PC-9 (cell line): ENCODE data around the gene CALY. TPM values are rescaled to one million over a fixed set of nuclear protein-coding genes. Genes with fewer than 3 reads are reported as not detected.
"Not testable (repeated sequence)": the region's sequence is repeated elsewhere in the genome, so short reads cannot be mapped to it uniquely, and the experiment has no call there.

Experiments used
- BruUV-seq: library from RNA; stranded (reverse); fragments of 400-500 nt; replicated peaks from 2 replicates; lab custom pipeline; 2021; lab: Mats Ljungman, UMichigan
- CTCF ChIA-PET: fragments of 300-600 bp; sonication (Branson Sonifier 250); formaldehyde crosslinking; loops from one replicate; lab custom pipeline; 2022; ENCODE audit warnings: antibody characterized with exemption; lab: Charles Lee
- POLR2A ChIA-PET: fragments of 300-600 bp; sonication (Branson Sonifier 250); formaldehyde crosslinking; loops from one replicate; lab custom pipeline; 2022; ENCODE audit warnings: antibody characterized with exemption; ENCODE audit not compliant: unreplicated experiment; lab: Charles Lee
- DNase-seq, 2 experiments: peaks; one replicate each; pipeline versions ENCODE4 v3.0.0 to v3.0.0-alpha.2; 2015 to 2022; ENCODE audit warnings: mixed read lengths in 1 of 2
- H2AFZ ChIP-seq: fragments of 200-600 bp; sonication (generic); 2 replicates; pipeline ENCODE4 v1.8.1; 2017; ENCODE audit warnings: antibody characterized with exemption
- H3F3A ChIP-seq: fragments of 200-600 bp; sonication (generic); 2 replicates; pipeline ENCODE4 v1.8.1; 2017; ENCODE audit warnings: antibody characterized with exemption, mild to moderate bottlenecking, low read depth; ENCODE audit not compliant: insufficient read depth
- H3K27ac ChIP-seq: fragments of 200-600 bp; sonication (generic); 2 replicates; pipeline ENCODE4 v1.6.1; 2016; ENCODE audit warnings: mixed run types
- H3K27me3 ChIP-seq: fragments of 200-600 bp; sonication (generic); 2 replicates; pipeline ENCODE4 v1.6.1; 2016; ENCODE audit warnings: low read depth, mixed run types; ENCODE audit not compliant: insufficient read depth
- H3K36me3 ChIP-seq: fragments of 200-600 bp; sonication (generic); 2 replicates; pipeline ENCODE4 v1.6.1; 2016; ENCODE audit warnings: low read depth, mixed run types
- H3K4me1 ChIP-seq: fragments of 200-600 bp; sonication (generic); replicated peaks from 2 replicates; pipeline ENCODE4 v1.6.1; 2016; ENCODE audit warnings: mixed run types; ENCODE audit not compliant: insufficient read depth
- H3K4me2 ChIP-seq: fragments of 200-600 bp; sonication (generic); 2 replicates; pipeline ENCODE4 v1.6.1; 2017; ENCODE audit warnings: mixed run types
- H3K4me3 ChIP-seq: fragments of 200-600 bp; sonication (generic); 2 replicates; pipeline ENCODE4 v1.6.1; 2016; ENCODE audit warnings: mixed run types
- H3K79me2 ChIP-seq: fragments of 200-600 bp; sonication (generic); 2 replicates; pipeline ENCODE4 v1.6.1; 2017; ENCODE audit warnings: low read depth, mixed run types
- H3K9me2 ChIP-seq: fragments of 200-600 bp; sonication (generic); 2 replicates; pipeline ENCODE4 v1.8.1; 2017; ENCODE audit warnings: mild to moderate bottlenecking; ENCODE audit not compliant: insufficient read depth
- H3K9me3 ChIP-seq: fragments of 200-600 bp; sonication (generic); 2 replicates; pipeline ENCODE4 v1.8.1; 2016; ENCODE audit warnings: low read depth; ENCODE audit not compliant: insufficient read depth
- H4K20me1 ChIP-seq: fragments of 200-600 bp; sonication (generic); 2 replicates; pipeline ENCODE4 v1.8.1; 2017; ENCODE audit not compliant: insufficient read depth
- CTCF ChIP-seq: fragments of 200-600 bp; sonication (generic); conservative IDR thresholded peaks from 2 replicates; pipeline ENCODE4 v1.6.1; 2017; ENCODE audit warnings: mixed run types, antibody characterized with exemption, mild to moderate bottlenecking, moderate library complexity
- EZH2 ChIP-seq: fragments of 200-600 bp; sonication (generic); IDR thresholded peaks from 2 replicates; pipeline ENCODE4 v1.8.0; 2017; ENCODE audit warnings: antibody characterized with exemption, low read depth
- intact Hi-C: fragments of 100-400 bp; cut with micrococcal nuclease; formaldehyde crosslinking; loops from one replicate; pipeline ENCODE4 v1.10.0; 2022; ENCODE audit not compliant: unreplicated experiment
- total RNA-seq: library from RNA; stranded (reverse); gene quantifications from 2 replicates; pipeline ENCODE4 v1.2.3, GENCODE V29; 2021

CALY gene
- total RNA-seq, 1 experiment from 2014 or later = not detected

- ChIA-PET CTCF (no interaction called here), POLR2A (interaction anchor here (0.6 kb wide), 1 partner anchor 48 kb away, joined by 12 read pairs; the partner anchor contains the start of gene ECHS1)
- Histone ChIP-seq H3K27ac (no peak overlapping the region), H3K4me3 (no peak overlapping the region), H3K9me2 (no peaks in the 10 kb centered on the region), H4K20me1 (no peaks in the 10 kb centered on the region), H3K4me1 (no peaks in the 10 kb centered on the region), H3K36me3 (no peaks in the 10 kb centered on the region), H2AFZ (no peak overlapping the region), H3K4me2 (no peak overlapping the region), H3K79me2 (no peaks in the 10 kb centered on the region), H3F3A (no peaks in the 10 kb centered on the region), H3K9me3 (no peaks in the 10 kb centered on the region), H3K27me3 (no peaks in the 10 kb centered on the region)
- BruUV-seq = no TSS peak
- intact Hi-C loops = loop anchor here (10.0 kb wide), 3 partner anchors 70 to 420 kb away; partner anchors contain the start of genes CYP2E1 and MTG1
- DNase-seq = no peak
- no peak for TF ChIP-seq CTCF
- TF ChIP-seq EZH2 = no peak
These were observed 11.8 kb downstream of the CALY start for GRCh38 chr10:133324857-133325260.

GRCh38 chr10:133324198-133324792, 12.4 kb downstream of the CALY start:
- BruUV-seq = no TSS peak
- intact Hi-C loops = loop anchor here (10.0 kb wide), 3 partner anchors 71 to 419 kb away; partner anchors contain the start of genes CYP2E1 and MTG1
- CTCF ChIA-PET = interaction anchor here (1.1 kb wide), 1 partner anchor 67 kb away, joined by 4 read pairs; no protein-coding TSS in a partner anchor

GRCh38 chr10:133322064-133322709, 14.5 kb downstream of the CALY start:
- intact Hi-C loops = loop anchor here (10.0 kb wide), 3 partner anchors 73 to 417 kb away; partner anchors contain the start of genes CYP2E1 and MTG1
- H3K27ac ChIP-seq, POLR2A ChIA-PET, H3K9me3 ChIP-seq, H3K36me3 ChIP-seq, H3K4me2 ChIP-seq, H3K4me1 ChIP-seq, CTCF ChIA-PET, H3K4me3 ChIP-seq, H2AFZ ChIP-seq, H3F3A ChIP-seq, BruUV-seq, H4K20me1 ChIP-seq, H3K9me2 ChIP-seq, H3K27me3 ChIP-seq, H3K79me2 ChIP-seq, DNase-seq: not testable (repeated sequence)

More at GRCh38 chr10:133324198-133324792, 12.4 kb downstream of the CALY start:
- Histone ChIP-seq H3K9me2 (no peaks in the 10 kb centered on the region), H3K4me1 (no peaks in the 10 kb centered on the region), H3F3A (no peaks in the 10 kb centered on the region), H3K4me3 (peak overlapping the region; percentile 52; the same call in 1 of the 2 replicates), H3K9me3 (no peaks in the 10 kb centered on the region), H4K20me1 (no peaks in the 10 kb centered on the region), H3K27me3 (no peaks in the 10 kb centered on the region), H3K79me2 (no peaks in the 10 kb centered on the region), H3K4me2 (peak overlapping the region; percentile 61), H3K27ac (no peak overlapping the region), H2AFZ (peak overlapping the region; percentile 64; the same call in 1 of the 2 replicates), H3K36me3 (no peaks in the 10 kb centered on the region)
- peak; percentile 53 to 70 for DNase-seq
- TF ChIP-seq CTCF (no peak), EZH2 (no peak)
- POLR2A ChIA-PET = interaction anchor here (0.6 kb wide), 2 partner anchors 49 to 422 kb away, joined by 3 to 12 read pairs; partner anchors contain the start of gene ECHS1

GRCh38 chr10:133320852-133321422, 15.8 kb downstream of the CALY start:
- H3K79me2 ChIP-seq, H3F3A ChIP-seq, DNase-seq, H3K27ac ChIP-seq, H3K4me1 ChIP-seq, H2AFZ ChIP-seq, H3K9me3 ChIP-seq, H3K4me3 ChIP-seq, H3K4me2 ChIP-seq, BruUV-seq, H3K27me3 ChIP-seq, H3K9me2 ChIP-seq, CTCF ChIA-PET, H3K36me3 ChIP-seq, H4K20me1 ChIP-seq, POLR2A ChIA-PET: not testable (repeated sequence)
- intact Hi-C loops = loop anchor here (10.0 kb wide), 3 partner anchors 74 to 416 kb away; partner anchors contain the start of genes CYP2E1 and MTG1
